ENCODE data around the gene NUP62CL. TPM values are rescaled to one million over a fixed set of nuclear protein-coding genes. Genes with fewer than 3 reads are reported as not detected.
"Not testable (repeated sequence)": the region's sequence is repeated elsewhere in the genome, so short reads cannot be mapped to it uniquely, and the experiment has no call there.

The NUP62CL gene
- total RNA-seq (1 to 10 TPM; 2.2 TPM), total RNA-seq (0.81 to 2.2 reads per million in 2 donors)

GRCh38 chrX:107205770-107206696, at the start of gene NUP62CL, which contains the start of gene DNAAF6:
Gene NUP62CL (minus strand): TSS chrX:107206433. CDS start chrX:107175146, 31,287 bp downstream.
Gene DNAAF6 (plus strand): TSS chrX:107206611. CDS start chrX:107212876, 6,265 bp downstream.
- no peaks in the 10 kb centered on the region for H3K36me3 Mint-ChIP-seq (ENCODE audit: low read depth)
- no peaks in the 10 kb centered on the region for H3K9me3 ChIP-seq (ENCODE audit: control insufficient read depth, low read length, poor library complexity, severe bottlenecking)
- H3K4me3 Mint-ChIP-seq = peak within 1 kb of the TSS; percentile 90
- peak; percentile 98 for ATAC-seq
- peak within 1 kb of the TSS; percentile 88 for H3K27ac Mint-ChIP-seq
- DNase-seq = peak; percentile 41 to 54 (median 42)
- peaks cover 5% of the 10 kb centered on the region for H3K4me1 Mint-ChIP-seq
- H3K27me3 Mint-ChIP-seq = no peaks in the 10 kb centered on the region

GRCh38 chrX:107228486-107228819, 22.2 kb upstream of the NUP62CL start:
- H3K27me3 Mint-ChIP-seq = no peaks in the 10 kb centered on the region
- no peak for DNase-seq
- no peak overlapping the region for H3K27ac Mint-ChIP-seq
- peaks cover 2% of the 10 kb centered on the region for H3K36me3 Mint-ChIP-seq (ENCODE audit: low read depth)
- H3K4me3 Mint-ChIP-seq = no peak overlapping the region
- ATAC-seq = no peak
- no peaks in the 10 kb centered on the region for H3K9me3 ChIP-seq (ENCODE audit: control insufficient read depth, low read length, poor library complexity, severe bottlenecking)
- no peaks in the 10 kb centered on the region for H3K4me1 Mint-ChIP-seq

GRCh38 chrX:107227780-107228485, 21.7 kb upstream of the NUP62CL start:
- no peaks in the 10 kb centered on the region for H3K9me3 ChIP-seq (ENCODE audit: control insufficient read depth, low read length, poor library complexity, severe bottlenecking)
- H3K27me3 Mint-ChIP-seq = no peaks in the 10 kb centered on the region
- DNase-seq = no peak
- no peaks in the 10 kb centered on the region for H3K4me1 Mint-ChIP-seq
- peaks cover 2% of the 10 kb centered on the region for H3K36me3 Mint-ChIP-seq (ENCODE audit: low read depth)
- no peak for ATAC-seq
- H3K27ac Mint-ChIP-seq = no peak overlapping the region
- no peak overlapping the region for H3K4me3 Mint-ChIP-seq

GRCh38 chrX:107226757-107227156, 20.5 kb upstream of the NUP62CL start:
- DNase-seq = no peak
- no peak for ATAC-seq
- H3K9me3 ChIP-seq (ENCODE audit: control insufficient read depth, low read length, poor library complexity, severe bottlenecking) = no peaks in the 10 kb centered on the region
- H3K27me3 Mint-ChIP-seq = no peaks in the 10 kb centered on the region
- H3K27ac Mint-ChIP-seq = no peak overlapping the region
- H3K36me3 Mint-ChIP-seq (ENCODE audit: low read depth) = peaks cover 2% of the 10 kb centered on the region
- no peak overlapping the region for H3K4me3 Mint-ChIP-seq
- H3K4me1 Mint-ChIP-seq = no peaks in the 10 kb centered on the region

GRCh38 chrX:107213477-107213876, 7.2 kb upstream of the NUP62CL start:
- no peak for ATAC-seq
- Mint-ChIP-seq H3K27me3 (no peaks in the 10 kb centered on the region), H3K27ac (no peak overlapping the region), H3K36me3 (ENCODE audit: low read depth) (no peaks in the 10 kb centered on the region), H3K4me1 (no peaks in the 10 kb centered on the region), H3K4me3 (no peak overlapping the region)
- H3K9me3 ChIP-seq (ENCODE audit: control insufficient read depth, low read length, poor library complexity, severe bottlenecking) = no peaks in the 10 kb centered on the region
- no peak for DNase-seq

- Mint-ChIP-seq H3K4me3 (no peak overlapping the region), H3K27ac (no peak overlapping the region), H3K27me3 (no peaks in the 10 kb centered on the region), H3K4me1 (peaks cover 5% of the 10 kb centered on the region), H3K36me3 (ENCODE audit: low read depth) (no peaks in the 10 kb centered on the region)
- no peaks in the 10 kb centered on the region for H3K9me3 ChIP-seq (ENCODE audit: control insufficient read depth, low read length, poor library complexity, severe bottlenecking)
- ATAC-seq = no peak
- no peak for DNase-seq
Measured at GRCh38 chrX:107207943-107208342, 1.7 kb upstream of the NUP62CL start.

GRCh38 chrX:107207089-107207488, 856 bp upstream of the NUP62CL start:
- Mint-ChIP-seq H3K27ac (peak overlapping the region; percentile 88), H3K4me1 (peaks cover 5% of the 10 kb centered on the region), H3K27me3 (no peaks in the 10 kb centered on the region), H3K4me3 (no peak overlapping the region), H3K36me3 (ENCODE audit: low read depth) (no peaks in the 10 kb centered on the region)
- no peak for DNase-seq
- no peaks in the 10 kb centered on the region for H3K9me3 ChIP-seq (ENCODE audit: control insufficient read depth, low read length, poor library complexity, severe bottlenecking)
- ATAC-seq = no peak

- ATAC-seq (no peak), DNase-seq (no peak)
- Mint-ChIP-seq H3K4me1 (peaks cover 5% of the 10 kb centered on the region), H3K36me3 (ENCODE audit: low read depth) (no peaks in the 10 kb centered on the region), H3K4me3 (peak overlapping the region; percentile 90), H3K27ac (peak overlapping the region; percentile 88), H3K27me3 (no peaks in the 10 kb centered on the region)
- H3K9me3 ChIP-seq (ENCODE audit: control insufficient read depth, low read length, poor library complexity, severe bottlenecking) = no peaks in the 10 kb centered on the region
Measured at GRCh38 chrX:107206697-107207065, 448 bp upstream of the NUP62CL start.

- Mint-ChIP-seq H3K4me3 (no peak overlapping the region), H3K36me3 (ENCODE audit: low read depth) (no peaks in the 10 kb centered on the region), H3K27ac (no peak overlapping the region), H3K27me3 (no peaks in the 10 kb centered on the region), H3K4me1 (peaks cover 5% of the 10 kb centered on the region)
- H3K9me3 ChIP-seq (ENCODE audit: control insufficient read depth, low read length, poor library complexity, severe bottlenecking) = no peaks in the 10 kb centered on the region
- DNase-seq = no peak
- ATAC-seq = no peak
Measured at GRCh38 chrX:107204068-107204605, 2.1 kb downstream of the NUP62CL start.

GRCh38 chrX:107199491-107199890, 6.7 kb downstream of the NUP62CL start:
- Mint-ChIP-seq H3K36me3 (ENCODE audit: low read depth) (no peaks in the 10 kb centered on the region), H3K27me3 (no peaks in the 10 kb centered on the region), H3K4me1 (no peaks in the 10 kb centered on the region), H3K4me3 (no peak overlapping the region), H3K27ac (no peak overlapping the region)
- no peak for DNase-seq
- no peak for ATAC-seq
- no peaks in the 10 kb centered on the region for H3K9me3 ChIP-seq (ENCODE audit: control insufficient read depth, low read length, poor library complexity, severe bottlenecking)

GRCh38 chrX:107198074-107198473, 8.2 kb downstream of the NUP62CL start:
- H3K4me3 Mint-ChIP-seq; DNase-seq; H3K9me3 ChIP-seq (ENCODE audit: control insufficient read depth, low read length, poor library complexity, severe bottlenecking); H3K36me3 Mint-ChIP-seq (ENCODE audit: low read depth); H3K27me3 Mint-ChIP-seq; H3K27ac Mint-ChIP-seq; H3K4me1 Mint-ChIP-seq; ATAC-seq: not testable (repeated sequence)

- no peak overlapping the region for H3K27ac Mint-ChIP-seq
- no peaks in the 10 kb centered on the region for H3K36me3 Mint-ChIP-seq (ENCODE audit: low read depth)
- no peaks in the 10 kb centered on the region for H3K27me3 Mint-ChIP-seq
- DNase-seq = no peak
- H3K4me1 Mint-ChIP-seq = no peaks in the 10 kb centered on the region
- no peaks in the 10 kb centered on the region for H3K9me3 ChIP-seq (ENCODE audit: control insufficient read depth, low read length, poor library complexity, severe bottlenecking)
- H3K4me3 Mint-ChIP-seq = no peak overlapping the region
- no peak for ATAC-seq
Measured at GRCh38 chrX:107197319-107197718, 8.9 kb downstream of the NUP62CL start.

GRCh38 chrX:107171369-107172102, 34.7 kb downstream of the NUP62CL start:
- Mint-ChIP-seq H3K4me3 (no peak overlapping the region), H3K36me3 (ENCODE audit: low read depth) (peaks cover 2% of the 10 kb centered on the region), H3K4me1 (no peaks in the 10 kb centered on the region), H3K27ac (no peak overlapping the region), H3K27me3 (no peaks in the 10 kb centered on the region)
- H3K9me3 ChIP-seq (ENCODE audit: control insufficient read depth, low read length, poor library complexity, severe bottlenecking) = no peaks in the 10 kb centered on the region
- ATAC-seq (no peak), DNase-seq (no peak)

Measured in T-helper 17 cell (primary cell).